Muscle layer of duodenum (tissue), 2 donors: ENCODE measurements around the gene RELL1.

Experiments
- H3K27ac ChIP-seq: one replicate; pipeline ENCODE4 v1.7.0; 2013; ENCODE audit warnings: mild to moderate bottlenecking, low read length
- H3K27me3 ChIP-seq: one replicate; pipeline ENCODE4 v1.7.0; 2013; ENCODE audit warnings: low read depth, mild to moderate bottlenecking, control low read depth, low read length
- H3K36me3 ChIP-seq, 2 donors: one replicate each; pipeline ENCODE4 v1.7.0; 2013; ENCODE audit warnings: low read length in 2 of 2, control low read depth in 1 of 2, mild to moderate bottlenecking in 1 of 2; ENCODE audit not compliant: insufficient read depth in 2 of 2, control insufficient read depth in 1 of 2
- H3K4me1 ChIP-seq, 2 donors: one replicate each; pipeline ENCODE4 v1.7.0; 2013; ENCODE audit warnings: low read length in 2 of 2, mild to moderate bottlenecking in 2 of 2, control low read depth in 1 of 2, moderate library complexity in 1 of 2; ENCODE audit not compliant: insufficient read depth in 2 of 2, control insufficient read depth in 1 of 2
- H3K4me3 ChIP-seq, 2 donors: one replicate each; pipeline ENCODE4 v1.7.0; 2013; ENCODE audit warnings: low read length in 2 of 2, low read depth in 1 of 2, mild to moderate bottlenecking in 1 of 2
- H3K9me3 ChIP-seq, 2 donors: one replicate each; pipeline ENCODE4 v1.7.0; 2013; ENCODE audit warnings: low read length in 2 of 2, control low read depth in 1 of 2, mild to moderate bottlenecking in 1 of 2; ENCODE audit not compliant: control insufficient read depth in 1 of 2
- donor health status: healthy.

Gene RELL1

GRCh38 chr4:37590016-37590415 is 96.2 kb downstream of the RELL1 start:
- Histone ChIP-seq H3K4me3 (no peak overlapping the region), H3K4me1 (no peaks in the 10 kb centered on the region), H3K27me3 (no peaks in the 10 kb centered on the region), H3K27ac (no peak overlapping the region), H3K9me3 (no peaks in the 10 kb centered on the region), H3K36me3 (peaks cover 0 to 5% of the 10 kb centered on the region in 2 donors)

DNA sequence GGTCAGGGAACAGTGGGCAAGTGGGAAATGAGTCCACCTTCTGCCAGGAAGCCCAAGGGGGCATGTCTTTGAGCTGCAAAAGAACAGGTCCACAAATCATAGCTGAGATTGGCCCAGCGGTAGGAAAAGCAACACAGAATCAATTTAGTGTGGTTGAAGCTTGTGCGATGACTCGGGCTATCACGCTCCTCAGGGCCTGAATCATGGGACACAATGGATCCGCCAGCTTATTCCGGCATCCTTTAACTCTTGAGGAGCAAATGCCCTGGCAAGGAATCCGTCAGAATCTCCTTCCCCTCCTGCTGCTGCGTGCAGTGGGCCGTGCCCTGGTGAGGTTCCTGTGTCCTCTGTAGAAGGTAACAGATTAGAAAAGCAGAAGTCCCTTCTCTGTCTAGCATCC is 98.0 kb downstream of the RELL1 start:
- Histone ChIP-seq H3K4me1 (no peaks in the 10 kb centered on the region), H3K9me3 (no peaks in the 10 kb centered on the region), H3K4me3 (no peak overlapping the region), H3K36me3 (peaks cover 0 to 5% of the 10 kb centered on the region in 2 donors), H3K27me3 (no peaks in the 10 kb centered on the region), H3K27ac (no peak overlapping the region)

DNA sequence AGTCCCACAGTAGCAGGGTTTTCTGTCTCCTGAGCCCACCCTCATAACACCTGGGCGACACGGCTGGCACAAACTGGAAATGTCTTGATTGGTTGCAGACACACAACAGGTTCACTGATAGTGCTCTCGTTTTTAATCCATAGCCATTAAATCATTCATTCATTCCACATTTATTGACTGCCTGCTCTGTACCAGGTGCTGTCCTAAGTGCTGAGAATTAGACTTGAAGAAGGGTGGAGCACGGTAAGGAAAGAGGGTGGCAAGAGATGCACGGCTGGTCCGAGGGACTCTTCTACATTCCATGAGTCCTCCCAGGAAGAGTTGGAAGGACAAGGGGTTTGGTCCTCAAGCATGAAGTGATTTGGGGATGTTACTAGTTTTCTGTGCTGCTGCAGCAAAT is 100.0 kb downstream of the RELL1 start:
- no peaks in the 10 kb centered on the region for H3K9me3 ChIP-seq
- no peak overlapping the region for H3K27ac ChIP-seq
- H3K4me1 ChIP-seq, result no peaks in the 10 kb centered on the region
- peaks cover 0 to 5% of the 10 kb centered on the region in 2 donors for H3K36me3 ChIP-seq
- no peak overlapping the region for H3K4me3 ChIP-seq
- no peaks in the 10 kb centered on the region for H3K27me3 ChIP-seq

DNA sequence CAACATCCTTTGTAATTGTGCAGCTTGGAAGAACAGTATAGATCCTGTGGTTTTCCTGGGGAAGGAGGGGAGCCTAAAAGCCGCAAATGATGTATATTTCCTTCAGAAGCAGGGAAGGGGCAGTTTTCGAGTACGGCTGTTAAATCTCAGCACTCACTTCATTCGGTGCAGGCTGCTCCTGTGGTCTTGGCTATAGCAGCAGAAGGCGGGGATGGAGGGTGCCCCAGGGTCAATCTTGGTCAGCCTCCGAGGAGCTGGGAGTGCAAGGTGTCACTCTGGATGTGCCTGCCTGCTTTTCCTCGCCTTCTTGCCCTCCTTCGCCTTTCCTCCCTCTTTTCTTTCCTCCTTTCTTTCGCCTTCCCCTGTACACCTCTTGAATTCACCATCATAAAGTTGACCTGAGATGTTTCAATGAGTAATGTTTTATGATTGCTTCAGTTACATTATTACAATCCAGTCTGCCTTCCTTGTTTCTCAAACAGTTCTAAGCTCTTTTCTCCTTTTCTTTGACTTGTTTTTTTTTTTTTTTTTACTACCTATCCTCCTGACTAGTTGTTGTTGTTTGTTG is 101.6 kb downstream of the RELL1 start:
- peak overlapping the region in 1 of 2 donors; percentile 38 for H3K4me3 ChIP-seq

DNA sequence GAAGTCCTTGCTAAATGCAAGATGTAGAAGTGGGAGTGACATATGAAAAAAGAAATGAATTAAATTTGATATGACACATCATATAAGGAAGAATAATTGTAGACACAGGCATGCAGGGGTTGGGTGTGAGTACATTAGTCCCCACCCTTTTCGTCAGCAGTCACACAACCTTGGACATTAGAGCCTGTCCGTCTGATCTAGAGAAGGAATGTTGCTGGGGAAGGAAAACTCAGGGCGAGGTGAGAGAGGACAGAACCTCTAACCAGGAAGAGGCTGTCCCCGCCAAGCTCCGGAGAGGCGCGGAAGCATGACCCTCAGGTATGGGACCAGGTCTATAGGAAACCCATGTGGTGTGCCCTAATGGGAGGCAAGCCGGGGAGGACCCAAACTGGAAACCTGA is 102.1 kb downstream of the RELL1 start:
- H3K9me3 ChIP-seq, result peaks cover 0 to 9% of the 10 kb centered on the region in 2 donors
- no peaks in the 10 kb centered on the region for H3K27me3 ChIP-seq
- peak overlapping the region in 1 of 2 donors; percentile 38 for H3K4me3 ChIP-seq
- peak overlapping the region; percentile 70 for H3K27ac ChIP-seq
- no peaks in the 10 kb centered on the region for H3K36me3 ChIP-seq
- no peaks in the 10 kb centered on the region for H3K4me1 ChIP-seq

More for the DNA sequence above, 101.6 kb downstream of the RELL1 start:
- Histone ChIP-seq H3K4me1 (no peaks in the 10 kb centered on the region), H3K27ac (peak overlapping the region; percentile 70), H3K27me3 (no peaks in the 10 kb centered on the region), H3K36me3 (no peaks in the 10 kb centered on the region), H3K9me3 (peaks cover 0 to 9% of the 10 kb centered on the region in 2 donors)

DNA sequence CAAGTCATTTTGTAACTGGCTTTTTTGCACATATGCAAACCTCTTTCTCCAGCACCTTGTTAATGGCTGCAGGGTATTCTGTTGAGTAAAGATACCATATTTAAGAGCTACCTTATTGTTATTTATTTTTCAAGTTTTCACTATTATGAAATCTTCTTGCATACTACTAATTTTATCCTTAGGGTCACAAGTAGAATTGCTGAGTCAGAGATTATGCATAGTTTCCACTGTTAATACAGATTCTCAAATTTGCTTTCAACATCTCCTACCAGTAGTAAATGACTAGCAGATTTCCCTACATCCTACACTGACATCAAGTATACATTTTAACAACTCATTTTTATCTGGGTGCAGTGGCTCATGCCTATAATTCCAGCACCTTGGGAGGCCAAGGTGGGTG is 112.6 kb downstream of the RELL1 start:
- Histone ChIP-seq H3K36me3 (no peaks in the 10 kb centered on the region), H3K27me3 (no peaks in the 10 kb centered on the region), H3K27ac (no peak overlapping the region), H3K4me3 (no peak overlapping the region), H3K4me1 (no peaks in the 10 kb centered on the region), H3K9me3 (no peaks in the 10 kb centered on the region)

- H3K9me3 ChIP-seq, result no peaks in the 10 kb centered on the region
- H3K4me1 ChIP-seq, result no peaks in the 10 kb centered on the region
- no peak overlapping the region for H3K27ac ChIP-seq
- H3K27me3 ChIP-seq, result no peaks in the 10 kb centered on the region
- no peak overlapping the region for H3K4me3 ChIP-seq
- H3K36me3 ChIP-seq, result no peaks in the 10 kb centered on the region
These were observed 117.7 kb downstream of the RELL1 start for GRCh38 chr4:37568489-37568888.

GRCh38 chr4:37567836-37568235 is 118.3 kb downstream of the RELL1 start:
- no peaks in the 10 kb centered on the region for H3K36me3 ChIP-seq

DNA sequence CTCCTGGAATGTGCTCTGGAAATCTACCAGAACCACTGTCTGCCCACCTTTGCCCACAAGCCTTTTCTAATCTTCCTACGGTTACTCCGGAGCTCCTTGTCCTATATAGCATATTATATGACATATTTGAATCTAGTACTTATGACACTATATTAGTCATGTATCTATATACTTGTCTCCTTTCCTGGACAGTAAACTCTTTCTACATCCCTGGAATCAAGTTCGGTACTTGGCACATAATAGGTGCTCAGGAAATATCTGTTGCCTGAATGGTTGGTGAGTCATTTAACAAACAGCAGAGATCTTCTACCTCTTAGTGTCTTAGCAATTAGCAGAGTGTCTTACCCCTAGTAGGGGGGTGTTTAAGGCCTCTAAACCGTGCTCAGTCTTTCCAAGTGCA is 123.6 kb downstream of the RELL1 start:
- no peak overlapping the region for H3K4me3 ChIP-seq
- H3K4me1 ChIP-seq, result no peaks in the 10 kb centered on the region
- no peaks in the 10 kb centered on the region for H3K27me3 ChIP-seq
- no peaks in the 10 kb centered on the region for H3K9me3 ChIP-seq
- no peak overlapping the region for H3K27ac ChIP-seq
- no peaks in the 10 kb centered on the region for H3K36me3 ChIP-seq

More at GRCh38 chr4:37567836-37568235, 118.3 kb downstream of the RELL1 start:
- H3K4me3 ChIP-seq, result no peak overlapping the region
- H3K4me1 ChIP-seq, result no peaks in the 10 kb centered on the region
- H3K27ac ChIP-seq, result no peak overlapping the region
- no peaks in the 10 kb centered on the region for H3K9me3 ChIP-seq
- no peaks in the 10 kb centered on the region for H3K27me3 ChIP-seq

DNA sequence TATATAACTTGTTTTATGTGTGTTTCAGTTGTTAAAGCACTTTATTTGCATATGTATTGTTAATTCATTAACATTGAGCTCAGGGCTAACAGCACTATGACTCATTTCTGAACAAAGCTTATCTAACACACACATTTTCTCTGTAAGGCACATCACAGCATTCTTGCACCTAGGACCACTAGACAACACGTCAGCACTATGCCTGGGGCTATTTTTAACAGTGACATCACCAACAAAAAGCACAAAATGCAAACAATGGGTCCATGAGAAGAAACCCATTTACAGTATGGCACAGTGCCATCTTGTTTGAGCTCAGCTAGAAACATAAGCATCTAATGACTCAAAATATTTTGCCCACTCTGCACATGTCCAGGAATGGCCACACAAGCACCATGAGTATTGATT is 124.4 kb downstream of the RELL1 start:
- Histone ChIP-seq H3K4me1 (no peaks in the 10 kb centered on the region), H3K27me3 (no peaks in the 10 kb centered on the region), H3K36me3 (no peaks in the 10 kb centered on the region), H3K4me3 (no peak overlapping the region), H3K9me3 (no peaks in the 10 kb centered on the region), H3K27ac (no peak overlapping the region)

DNA sequence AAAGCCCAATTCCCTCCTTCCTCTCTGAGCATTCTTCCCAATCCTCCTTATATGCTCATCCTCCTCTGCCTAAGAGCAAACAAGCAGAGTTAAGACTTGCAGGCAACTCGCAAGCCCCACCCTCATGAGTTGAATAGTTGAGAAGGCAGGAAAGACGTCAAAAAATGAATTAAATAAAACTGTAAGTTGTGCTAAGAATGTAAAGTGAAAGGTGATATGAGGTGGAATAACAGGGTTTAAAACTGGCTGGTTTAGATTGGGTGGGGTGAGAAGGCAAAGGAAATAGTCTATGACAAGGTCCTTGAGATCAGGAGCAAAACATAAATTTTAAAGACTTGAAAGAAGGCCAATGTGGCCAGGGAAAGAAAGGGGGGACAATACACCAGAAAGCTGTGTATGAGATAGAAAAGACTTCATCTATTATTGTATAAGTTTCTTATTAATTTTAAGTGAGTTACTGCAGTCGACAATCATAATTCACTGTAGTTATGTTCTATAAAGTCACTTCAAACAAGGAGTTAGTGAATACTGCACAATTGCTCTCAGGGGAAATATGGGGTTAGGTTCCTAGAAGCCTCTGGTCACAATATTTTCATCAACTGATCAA is 124.9 kb downstream of the RELL1 start:
- no peaks in the 10 kb centered on the region for H3K36me3 ChIP-seq
- no peaks in the 10 kb centered on the region for H3K9me3 ChIP-seq
- no peaks in the 10 kb centered on the region for H3K4me1 ChIP-seq
- no peaks in the 10 kb centered on the region for H3K27me3 ChIP-seq
- no peak overlapping the region for H3K4me3 ChIP-seq
- no peak overlapping the region for H3K27ac ChIP-seq
